Measurements from ENCODE around the gene AZGP1. TPM values are rescaled to one million over a fixed set of nuclear protein-coding genes. Genes with fewer than 3 reads are reported as not detected.

AZGP1 gene
- total and polyA plus RNA-seq, 2 of the 13 experiments (the other 11 are each of a cell fraction or from before 2014, with no cell fraction given) = 93.8 to 229 TPM

DNA sequence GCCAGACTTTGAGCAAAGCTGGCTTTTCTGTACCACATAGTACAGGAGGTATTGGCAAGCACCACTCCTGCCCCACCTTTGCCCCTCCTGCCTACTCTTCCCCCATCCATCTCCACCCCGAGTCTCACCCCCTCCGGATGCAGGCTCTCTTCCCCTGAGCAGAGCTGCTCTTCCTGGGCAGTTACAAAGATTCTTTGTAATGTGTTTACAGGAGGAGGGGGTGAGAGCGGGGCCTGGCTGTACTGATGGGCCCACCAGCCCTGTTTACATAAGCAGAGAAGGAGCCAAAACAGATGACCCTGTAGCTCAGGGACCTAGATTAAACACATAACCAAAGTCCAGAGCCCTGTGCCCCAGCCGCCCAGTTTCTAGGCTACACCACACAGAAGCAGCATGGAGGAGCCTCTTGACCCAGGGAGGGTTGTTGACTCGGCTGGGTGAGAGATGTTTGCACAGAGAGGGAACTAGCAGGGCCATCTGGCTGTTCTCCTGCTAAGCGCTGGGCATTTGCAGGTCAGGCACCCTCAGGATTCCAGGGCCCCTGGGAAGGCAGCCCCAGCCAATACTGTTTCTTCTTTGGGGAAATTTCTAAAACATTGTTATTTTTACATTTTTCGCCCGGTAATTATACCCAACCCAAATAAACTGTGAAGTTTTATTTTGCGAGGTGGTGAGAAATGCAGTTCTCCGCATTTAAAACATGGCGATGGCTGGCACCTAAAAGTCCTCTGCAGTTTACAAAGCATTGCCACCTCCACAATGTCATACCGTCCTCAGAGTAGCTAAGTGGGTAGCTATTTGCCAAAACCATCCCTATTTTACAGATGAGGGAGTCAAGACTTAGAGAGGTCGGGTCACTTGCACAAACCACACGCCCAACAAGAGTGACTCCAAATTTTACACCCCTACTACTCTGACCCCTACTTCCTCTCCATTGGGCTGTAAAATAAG is 28.2 kb upstream of the AZGP1 start (continued):
- TF ChIP-seq EEA1 (CRISPR knock-in tag; IDR thresholded peaks at IDR 0.05; ENCODE audit: borderline replicate concordance) = no peak; the same call in 1 of the 2 replicates
- TF ChIP-seq ZNF292 (CRISPR knock-in tag; IDR thresholded peaks at IDR 0.05; ENCODE audit: borderline replicate concordance, low read depth) = peak; percentile 93; the same call in 1 of the 2 replicates
- TF ChIP-seq SOX6 (IDR thresholded peaks at IDR 0.05) = no peak
- peak; percentile 97 for TF ChIP-seq SOX6 (CRISPR knock-in tag; IDR thresholded peaks at IDR 0.05)
- TF ChIP-seq ZSCAN9 (CRISPR knock-in tag; IDR thresholded peaks at IDR 0.05; ENCODE audit: borderline replicate concordance) = peak; percentile 76; the same call in 1 of the 2 replicates
- TF ChIP-seq ZNF430 (CRISPR knock-in tag; IDR thresholded peaks at IDR 0.05) = no peak; the same call in 1 of the 2 replicates
- TF ChIP-seq TEAD2 (CRISPR knock-in tag; IDR thresholded peaks at IDR 0.05) = no peak
- TF ChIP-seq, protein P1, sequence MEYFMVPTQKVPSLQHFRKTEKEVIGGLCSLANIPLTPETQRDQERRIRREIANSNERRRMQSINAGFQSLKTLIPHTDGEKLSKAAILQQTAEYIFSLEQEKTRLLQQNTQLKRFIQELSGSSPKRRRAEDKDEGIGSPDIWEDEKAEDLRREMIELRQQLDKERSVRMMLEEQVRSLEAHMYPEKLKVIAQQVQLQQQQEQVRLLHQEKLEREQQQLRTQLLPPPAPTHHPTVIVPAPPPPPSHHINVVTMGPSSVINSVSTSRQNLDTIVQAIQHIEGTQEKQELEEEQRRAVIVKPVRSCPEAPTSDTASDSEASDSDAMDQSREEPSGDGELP (IDR thresholded peaks at IDR 0.05; ENCODE audit: borderline replicate concordance, low read depth) = peak; percentile 95
- no peak for TF ChIP-seq ZNF33A (CRISPR knock-in tag; IDR thresholded peaks at IDR 0.05; ENCODE audit: borderline replicate concordance)
- no peak for TF ChIP-seq ZNF713 (CRISPR knock-in tag; IDR thresholded peaks at IDR 0.05)
- no peak for TF ChIP-seq NFATC3 (CRISPR knock-in tag; IDR thresholded peaks at IDR 0.05)
- peak; percentile 97 for TF ChIP-seq HDAC1 (CRISPR knock-in tag; IDR thresholded peaks at IDR 0.05)
- TF ChIP-seq, protein P2, sequence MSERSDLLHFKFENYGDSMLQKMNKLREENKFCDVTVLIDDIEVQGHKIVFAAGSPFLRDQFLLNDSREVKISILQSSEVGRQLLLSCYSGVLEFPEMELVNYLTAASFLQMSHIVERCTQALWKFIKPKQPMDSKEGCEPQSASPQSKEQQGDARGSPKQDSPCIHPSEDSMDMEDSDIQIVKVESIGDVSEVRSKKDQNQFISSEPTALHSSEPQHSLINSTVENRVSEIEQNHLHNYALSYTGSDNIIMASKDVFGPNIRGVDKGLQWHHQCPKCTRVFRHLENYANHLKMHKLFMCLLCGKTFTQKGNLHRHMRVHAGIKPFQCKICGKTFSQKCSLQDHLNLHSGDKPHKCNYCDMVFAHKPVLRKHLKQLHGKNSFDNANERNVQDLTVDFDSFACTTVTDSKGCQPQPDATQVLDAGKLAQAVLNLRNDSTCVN (CRISPR knock-in tag; IDR thresholded peaks at IDR 0.05; ENCODE audit: borderline replicate concordance) = peak; percentile 79; the same call in 1 of the 2 replicates
- no peak for TF ChIP-seq ZNF225 (CRISPR knock-in tag; IDR thresholded peaks at IDR 0.05)
- TF ChIP-seq HOXA3 (CRISPR knock-in tag; IDR thresholded peaks at IDR 0.05) = peak; percentile 78
- TF ChIP-seq HNF4G (IDR thresholded peaks at IDR 0.05; ENCODE audit: borderline replicate concordance, low read depth, low read length) = peak; percentile 89; the same call in 1 of the 2 replicates
- peak; percentile 95 for TF ChIP-seq HNF4G (CRISPR knock-in tag; IDR thresholded peaks at IDR 0.05; ENCODE audit: borderline replicate concordance, low read depth)
- peak in 1 of 2 experiments; percentile 94; a peak in 2 of 4 replicates for TF ChIP-seq KLF16 (CRISPR knock-in tag; IDR thresholded peaks at IDR 0.05)
- TF ChIP-seq ZNF512B (CRISPR knock-in tag; IDR thresholded peaks at IDR 0.05; ENCODE audit: borderline replicate concordance) = no peak
- TF ChIP-seq ATRX (CRISPR knock-in tag; IDR thresholded peaks at IDR 0.05; ENCODE audit: borderline replicate concordance) = no peak
- TF ChIP-seq ZMYM2 (CRISPR knock-in tag; IDR thresholded peaks at IDR 0.05) = peak; percentile 76; the same call in 1 of the 2 replicates

Data from HepG2 (cell line).